ENCODE results near the gene LAMA3.

Gene LAMA3

DNA sequence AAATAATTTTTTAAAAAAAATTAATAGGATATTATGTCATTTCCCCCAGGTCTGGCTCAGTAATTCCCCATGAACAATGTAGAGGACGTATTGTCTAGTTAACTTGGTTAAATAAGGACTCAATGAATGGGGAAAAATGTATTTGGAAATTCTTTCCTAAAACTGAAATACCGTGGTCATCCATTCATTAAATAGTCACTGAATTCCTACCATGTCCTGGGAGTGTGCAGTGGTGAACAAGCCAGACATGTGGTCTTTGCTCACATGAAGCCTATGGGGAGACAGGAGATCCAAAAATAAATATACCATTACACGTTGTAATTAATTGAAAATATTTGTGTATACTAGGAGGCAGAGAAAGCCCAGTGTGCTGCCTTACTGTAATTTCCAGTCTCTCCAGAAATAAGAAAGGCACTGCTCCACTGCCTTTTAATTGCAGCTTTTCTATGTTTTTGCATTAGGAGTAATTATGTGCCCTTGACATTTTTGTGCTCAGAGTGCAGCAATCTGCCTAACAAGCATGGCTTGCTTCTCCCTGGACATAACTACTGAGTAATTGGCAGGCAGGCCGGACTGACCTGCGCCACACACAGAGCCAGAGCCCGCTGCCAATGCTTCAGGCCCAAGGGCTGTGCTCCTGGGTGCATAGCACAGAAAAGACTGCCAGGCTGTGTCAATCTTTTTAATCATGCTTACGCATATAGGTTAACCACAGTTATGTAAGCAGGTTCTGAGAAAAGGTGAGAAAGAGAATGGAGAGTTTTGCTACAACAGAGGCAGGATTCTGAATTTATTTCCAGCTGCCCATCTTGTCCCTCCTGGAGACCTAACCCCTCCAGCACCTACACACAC lies 303.1 kb downstream of the LAMA3 start:
- Histone ChIP-seq H3K27ac (replicated peaks; ENCODE audit: low read length) (no peak overlapping the region), H3K4me3 (ENCODE audit: low read length in 2 of 2) (no peak overlapping the region), H3K36me3 (replicated peaks in 1 of 2; ENCODE audit: control insufficient read depth in 2 of 2, insufficient read depth in 2 of 2, low read length in 2 of 2) (no peaks in the 10 kb centered on the region), H3K27me3 (ENCODE audit: control insufficient read depth in 3 of 3, insufficient read depth in 3 of 3, low read depth in 1 of 3, low read length in 3 of 3) (peaks cover 0 to 6% (median 0%) of the 10 kb centered on the region in 3 experiments), H3K4me1 (ENCODE audit: control insufficient read depth in 2 of 2, insufficient read depth in 1 of 2, low read depth in 1 of 2, low read length in 2 of 2) (peaks cover 0 to 3% of the 10 kb centered on the region in 2 donors), H2BK15ac (ENCODE audit: low read length) (no peak overlapping the region), H3K79me1 (ENCODE audit: low read depth, low read length) (no peaks in the 10 kb centered on the region), H3K4me2 (ENCODE audit: insufficient read depth, low read length, poor library complexity, severe bottlenecking) (no peak overlapping the region), H2BK5ac (ENCODE audit: low read length) (no peak overlapping the region), H2BK120ac (ENCODE audit: low read depth, low read length) (no peak overlapping the region), H3K18ac (ENCODE audit: low read length) (no peak overlapping the region), H2AK5ac (ENCODE audit: low read depth, low read length) (no peak overlapping the region), H2BK12ac (ENCODE audit: low read length) (no peak overlapping the region), H3K9me3 (replicated peaks in 1 of 2; ENCODE audit: control insufficient read depth in 2 of 2, insufficient read depth in 1 of 2, low read depth in 1 of 2, low read length in 2 of 2) (no peaks in the 10 kb centered on the region), H4K91ac (ENCODE audit: low read depth, low read length, poor library complexity) (no peak overlapping the region), H3K9ac (ENCODE audit: low read depth, low read length, poor library complexity) (no peak overlapping the region), H3K23ac (ENCODE audit: low read depth, low read length, poor library complexity) (no peak overlapping the region), H4K8ac (ENCODE audit: low read depth, low read length) (no peak overlapping the region), H3K14ac (ENCODE audit: low read length) (no peak overlapping the region), H2AFZ (ENCODE audit: low read length) (no peak overlapping the region), H3K4ac (ENCODE audit: low read length) (no peak overlapping the region)
- no CpG with 5 or more reads among the region's 7 CpGs for WGBS, 2 donors (ENCODE audit: extremely low coverage in 2 of 2, insufficient read length in 2 of 2, insufficient replicate concordance in 1 of 2)
- DNase-seq (ENCODE audit: low spot score) = no peak

DNA sequence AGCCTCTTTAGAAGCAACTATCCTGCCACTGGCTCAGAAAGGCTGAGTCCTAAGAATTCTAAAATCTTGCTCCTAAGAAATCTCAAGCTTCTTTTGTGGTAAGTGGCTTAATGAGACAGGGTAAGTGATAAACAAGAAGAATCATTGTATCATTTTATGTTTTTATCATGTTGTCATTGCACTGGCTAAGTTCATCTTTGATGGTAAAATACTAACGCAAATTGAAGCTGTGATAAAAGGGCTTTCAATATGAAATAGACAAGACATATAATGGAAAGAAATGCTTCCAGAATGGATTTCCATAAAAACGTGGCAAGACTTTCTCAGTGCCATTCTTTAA lies 303.7 kb downstream of the LAMA3 start:
- Histone ChIP-seq H2AFZ (ENCODE audit: low read length) (no peak overlapping the region), H3K9ac (ENCODE audit: low read depth, low read length, poor library complexity) (no peak overlapping the region), H2BK120ac (ENCODE audit: low read depth, low read length) (no peak overlapping the region), H3K36me3 (replicated peaks in 1 of 2; ENCODE audit: control insufficient read depth in 2 of 2, insufficient read depth in 2 of 2, low read length in 2 of 2) (no peaks in the 10 kb centered on the region), H3K14ac (ENCODE audit: low read length) (no peak overlapping the region), H4K91ac (ENCODE audit: low read depth, low read length, poor library complexity) (no peak overlapping the region), H3K4me1 (ENCODE audit: control insufficient read depth in 2 of 2, insufficient read depth in 1 of 2, low read depth in 1 of 2, low read length in 2 of 2) (peaks cover 0 to 3% of the 10 kb centered on the region in 2 donors), H3K27me3 (ENCODE audit: control insufficient read depth in 3 of 3, insufficient read depth in 3 of 3, low read depth in 1 of 3, low read length in 3 of 3) (peaks cover 0 to 6% (median 0%) of the 10 kb centered on the region in 3 experiments), H3K79me1 (ENCODE audit: low read depth, low read length) (no peaks in the 10 kb centered on the region), H3K27ac (replicated peaks; ENCODE audit: low read length) (no peak overlapping the region), H3K9me3 (replicated peaks in 1 of 2; ENCODE audit: control insufficient read depth in 2 of 2, insufficient read depth in 1 of 2, low read depth in 1 of 2, low read length in 2 of 2) (no peaks in the 10 kb centered on the region), H2BK5ac (ENCODE audit: low read length) (no peak overlapping the region), H2AK5ac (ENCODE audit: low read depth, low read length) (no peak overlapping the region), H3K4me2 (ENCODE audit: insufficient read depth, low read length, poor library complexity, severe bottlenecking) (no peak overlapping the region), H3K4ac (ENCODE audit: low read length) (no peak overlapping the region), H3K4me3 (ENCODE audit: low read length in 2 of 2) (no peak overlapping the region), H3K18ac (ENCODE audit: low read length) (no peak overlapping the region), H2BK15ac (ENCODE audit: low read length) (no peak overlapping the region), H3K23ac (ENCODE audit: low read depth, low read length, poor library complexity) (no peak overlapping the region), H4K8ac (ENCODE audit: low read depth, low read length) (no peak overlapping the region), H2BK12ac (ENCODE audit: low read length) (no peak overlapping the region)
- no peak for DNase-seq (ENCODE audit: low spot score)
- WGBS, 2 donors (ENCODE audit: extremely low coverage in 2 of 2, insufficient read length in 2 of 2, insufficient replicate concordance in 1 of 2) = no CpG with 5 or more reads among the region's 2 CpGs

DNA sequence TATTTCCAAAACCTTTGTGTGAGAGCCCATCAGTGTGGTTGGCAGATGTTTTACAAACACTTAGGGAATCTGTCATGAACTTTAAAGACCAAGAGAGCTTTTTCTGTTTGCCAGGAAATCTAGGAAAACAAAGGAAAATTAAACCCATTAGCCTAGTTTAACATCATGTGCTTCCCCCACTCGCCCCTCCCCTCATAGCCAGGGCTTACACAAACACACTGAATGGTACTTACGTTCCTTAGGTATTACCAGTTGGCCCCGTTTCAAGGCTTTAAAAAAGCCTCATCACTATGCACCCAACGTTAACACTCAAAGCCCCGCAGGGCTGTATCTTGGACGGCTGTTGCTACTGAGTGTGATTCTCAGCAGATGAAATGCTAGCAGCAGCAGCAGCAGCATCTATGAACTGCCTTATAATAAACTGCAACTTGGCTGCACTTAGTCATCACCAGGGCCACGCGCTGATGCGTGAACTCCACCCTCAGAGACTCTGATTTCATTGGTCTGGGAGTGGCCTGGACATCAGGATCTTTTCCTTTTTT lies 305.2 kb downstream of the LAMA3 start:
- H2BK15ac ChIP-seq (ENCODE audit: low read length) = no peak overlapping the region
- peaks cover 0 to 3% of the 10 kb centered on the region in 2 donors for H3K4me1 ChIP-seq (ENCODE audit: control insufficient read depth in 2 of 2, insufficient read depth in 1 of 2, low read depth in 1 of 2, low read length in 2 of 2)
- H3K27ac ChIP-seq (replicated peaks; ENCODE audit: low read length) = no peak overlapping the region
- H3K9ac ChIP-seq (ENCODE audit: low read depth, low read length, poor library complexity) = no peak overlapping the region
- no peaks in the 10 kb centered on the region for H3K9me3 ChIP-seq (replicated peaks in 1 of 2; ENCODE audit: control insufficient read depth in 2 of 2, insufficient read depth in 1 of 2, low read depth in 1 of 2, low read length in 2 of 2)
- H2BK12ac ChIP-seq (ENCODE audit: low read length) = no peak overlapping the region
- no peak overlapping the region for H2BK5ac ChIP-seq (ENCODE audit: low read length)
- no peak overlapping the region for H2BK120ac ChIP-seq (ENCODE audit: low read depth, low read length)
- H3K36me3 ChIP-seq (replicated peaks in 1 of 2; ENCODE audit: control insufficient read depth in 2 of 2, insufficient read depth in 2 of 2, low read length in 2 of 2) = no peaks in the 10 kb centered on the region
- WGBS, 2 donors (ENCODE audit: extremely low coverage in 2 of 2, insufficient read length in 2 of 2, insufficient replicate concordance in 1 of 2) = no CpG with 5 or more reads among the region's 9 CpGs
- no peak overlapping the region for H2AFZ ChIP-seq (ENCODE audit: low read length)
- H3K4ac ChIP-seq (ENCODE audit: low read length) = no peak overlapping the region
- no peak overlapping the region for H2AK5ac ChIP-seq (ENCODE audit: low read depth, low read length)
- no peak overlapping the region for H3K18ac ChIP-seq (ENCODE audit: low read length)
- no peak for DNase-seq (ENCODE audit: low spot score)
- H3K14ac ChIP-seq (ENCODE audit: low read length) = no peak overlapping the region
- no peak overlapping the region for H3K4me3 ChIP-seq (ENCODE audit: low read length in 2 of 2)
- no peak overlapping the region for H4K91ac ChIP-seq (ENCODE audit: low read depth, low read length, poor library complexity)
- H3K79me1 ChIP-seq (ENCODE audit: low read depth, low read length) = no peaks in the 10 kb centered on the region
- H3K23ac ChIP-seq (ENCODE audit: low read depth, low read length, poor library complexity) = no peak overlapping the region
- no peak overlapping the region for H3K4me2 ChIP-seq (ENCODE audit: insufficient read depth, low read length, poor library complexity, severe bottlenecking)
- peaks cover 0 to 15% (median 0%) of the 10 kb centered on the region in 3 experiments for H3K27me3 ChIP-seq (ENCODE audit: control insufficient read depth in 3 of 3, insufficient read depth in 3 of 3, low read depth in 1 of 3, low read length in 3 of 3)
- H4K8ac ChIP-seq (ENCODE audit: low read depth, low read length) = no peak overlapping the region

DNA sequence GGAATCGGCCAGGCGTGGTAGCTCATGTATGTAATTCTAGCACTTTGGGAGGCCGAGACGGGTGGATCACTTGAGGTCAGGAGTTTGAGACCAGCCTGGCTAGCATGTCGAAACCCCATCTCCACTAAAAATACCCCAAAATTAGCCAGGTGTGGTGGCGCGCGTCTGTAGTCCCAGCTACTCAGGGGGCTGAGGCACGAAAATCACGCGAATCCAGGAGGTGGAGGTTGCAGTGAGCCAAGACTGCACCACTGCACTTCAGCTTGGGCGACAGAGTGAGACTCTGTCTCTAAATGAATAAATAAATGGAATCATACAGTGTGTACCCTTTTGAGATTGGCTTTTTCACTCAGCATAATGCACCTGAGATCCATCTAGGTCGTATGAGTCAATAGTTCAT lies 305.9 kb downstream of the LAMA3 start:
- Histone ChIP-seq H2BK5ac (ENCODE audit: low read length) (no peak overlapping the region), H3K9ac (ENCODE audit: low read depth, low read length, poor library complexity) (no peak overlapping the region), H2BK12ac (ENCODE audit: low read length) (no peak overlapping the region), H3K9me3 (replicated peaks in 1 of 2; ENCODE audit: control insufficient read depth in 2 of 2, insufficient read depth in 1 of 2, low read depth in 1 of 2, low read length in 2 of 2) (no peaks in the 10 kb centered on the region), H3K14ac (ENCODE audit: low read length) (no peak overlapping the region), H2BK15ac (ENCODE audit: low read length) (no peak overlapping the region), H3K36me3 (replicated peaks in 1 of 2; ENCODE audit: control insufficient read depth in 2 of 2, insufficient read depth in 2 of 2, low read length in 2 of 2) (no peaks in the 10 kb centered on the region), H3K4me3 (ENCODE audit: low read length in 2 of 2) (no peak overlapping the region), H3K18ac (ENCODE audit: low read length) (no peak overlapping the region), H2AK5ac (ENCODE audit: low read depth, low read length) (no peak overlapping the region), H3K4me1 (ENCODE audit: control insufficient read depth in 2 of 2, insufficient read depth in 1 of 2, low read depth in 1 of 2, low read length in 2 of 2) (peaks cover 0 to 3% of the 10 kb centered on the region in 2 donors), H2BK120ac (ENCODE audit: low read depth, low read length) (no peak overlapping the region), H4K8ac (ENCODE audit: low read depth, low read length) (no peak overlapping the region), H3K4me2 (ENCODE audit: insufficient read depth, low read length, poor library complexity, severe bottlenecking) (no peak overlapping the region), H4K91ac (ENCODE audit: low read depth, low read length, poor library complexity) (no peak overlapping the region), H2AFZ (ENCODE audit: low read length) (no peak overlapping the region), H3K79me1 (ENCODE audit: low read depth, low read length) (no peaks in the 10 kb centered on the region), H3K27me3 (ENCODE audit: control insufficient read depth in 3 of 3, insufficient read depth in 3 of 3, low read depth in 1 of 3, low read length in 3 of 3) (peaks cover 0 to 21% (median 0%) of the 10 kb centered on the region in 3 experiments), H3K27ac (replicated peaks; ENCODE audit: low read length) (no peak overlapping the region), H3K23ac (ENCODE audit: low read depth, low read length, poor library complexity) (no peak overlapping the region), H3K4ac (ENCODE audit: low read length) (no peak overlapping the region)
- DNase-seq (ENCODE audit: low spot score) = no peak
- WGBS, 2 donors (ENCODE audit: extremely low coverage in 2 of 2, insufficient read length in 2 of 2, insufficient replicate concordance in 1 of 2) = no CpG with 5 or more reads among the region's 13 CpGs

Measured in neuronal stem cell (in vitro differentiated cells).